HG03439 (cell line): ENCODE results near the gene SEMA3E.

Experiments
- ATAC-seq: cut with Tn5 transposase; IDR thresholded peaks from one replicate; pipeline ENCODE4 v1.9.1; 2021; ENCODE audit warnings: mild to moderate bottlenecking, moderate library complexity; ENCODE audit not compliant: unreplicated experiment

SEMA3E gene

DNA sequence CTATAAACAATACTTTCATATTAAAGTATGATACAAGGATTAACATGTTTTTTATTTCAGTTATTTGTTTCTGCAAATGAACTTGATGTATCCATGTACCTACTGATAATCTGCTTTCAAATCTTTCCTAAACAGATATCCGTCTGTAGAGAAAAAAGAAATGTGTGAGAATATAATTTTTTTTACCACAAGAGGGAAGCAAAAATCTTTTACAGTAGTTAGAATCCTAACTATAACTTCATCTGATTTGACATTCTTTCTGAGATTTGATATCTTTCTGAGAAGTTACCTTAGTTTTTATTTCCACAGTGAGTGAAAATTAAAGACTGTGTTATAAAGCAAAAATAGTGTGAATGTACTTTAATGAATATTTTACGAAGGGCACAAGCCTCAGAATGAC lies 282.3 kb downstream of the SEMA3E start:
- ATAC-seq = no peak

DNA sequence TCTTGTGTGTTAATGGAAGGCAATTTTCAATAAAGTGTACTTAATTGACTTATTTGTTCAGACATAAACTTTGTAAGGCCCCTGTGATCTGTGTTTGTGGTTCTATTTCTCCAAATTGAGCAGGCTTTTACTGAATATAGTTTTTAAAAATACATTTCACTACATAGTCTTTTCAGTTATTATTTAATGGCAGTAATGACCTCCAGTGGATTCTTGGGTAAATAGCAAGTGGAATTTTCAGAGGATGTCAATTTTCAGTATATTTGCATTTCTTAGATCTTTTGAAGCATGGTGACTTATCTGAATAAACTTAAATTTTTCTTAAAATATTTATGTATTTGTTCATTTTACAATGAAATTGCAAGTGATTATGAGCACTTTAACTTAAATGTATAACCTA lies 283.2 kb downstream of the SEMA3E start:
- ATAC-seq = no peak

DNA sequence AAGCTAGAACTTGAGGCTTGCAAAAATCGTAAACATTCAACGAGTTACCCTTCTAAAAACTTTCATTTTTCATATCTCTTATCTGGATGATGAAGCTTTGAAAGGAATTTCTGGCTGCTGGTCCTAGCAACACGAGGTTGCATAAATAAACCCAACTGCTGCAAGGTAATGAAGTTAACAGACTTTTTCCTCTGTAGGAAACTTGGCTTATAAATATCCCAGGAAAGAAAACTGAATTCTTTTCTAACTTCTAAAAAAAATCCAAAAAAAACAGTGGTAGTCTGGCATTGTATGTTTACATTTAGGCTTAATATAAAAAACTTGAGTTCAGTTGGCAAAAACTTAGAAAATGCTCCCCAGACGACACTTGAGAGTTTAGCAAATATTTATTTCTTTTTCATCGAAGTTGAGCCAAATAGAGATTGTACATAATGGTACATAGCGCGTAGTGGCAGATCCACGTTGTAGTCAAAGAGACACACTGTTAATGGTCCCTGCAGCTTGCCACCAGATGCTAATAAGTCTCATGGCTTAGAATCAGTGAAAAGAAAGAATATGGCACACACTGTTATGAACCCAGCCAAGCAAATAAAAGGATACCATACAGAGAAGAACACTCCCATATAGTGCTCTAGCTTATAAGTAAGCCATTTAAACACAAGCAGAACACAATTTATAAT lies 285.9 kb downstream of the SEMA3E start:
- ATAC-seq = no peak

DNA sequence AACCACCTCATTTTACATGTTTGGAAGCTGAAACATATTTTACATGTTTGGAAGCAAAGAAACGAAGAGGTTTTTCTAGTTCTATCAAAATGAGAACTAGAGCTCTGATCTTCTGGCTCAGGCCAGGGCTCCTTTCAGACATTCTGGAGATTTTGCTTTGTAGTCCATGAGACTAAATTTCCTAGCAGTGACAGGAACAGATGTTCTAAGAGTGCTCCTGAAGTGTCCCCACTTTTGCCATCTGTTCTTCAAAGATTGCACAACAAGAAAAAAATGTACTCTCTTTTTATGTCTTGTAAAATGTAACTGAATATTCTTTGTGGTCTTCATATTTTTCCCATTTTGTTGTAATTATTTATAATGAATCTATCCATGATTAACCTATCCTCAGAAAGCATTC lies 289.8 kb downstream of the SEMA3E start:
- no peak for ATAC-seq

DNA sequence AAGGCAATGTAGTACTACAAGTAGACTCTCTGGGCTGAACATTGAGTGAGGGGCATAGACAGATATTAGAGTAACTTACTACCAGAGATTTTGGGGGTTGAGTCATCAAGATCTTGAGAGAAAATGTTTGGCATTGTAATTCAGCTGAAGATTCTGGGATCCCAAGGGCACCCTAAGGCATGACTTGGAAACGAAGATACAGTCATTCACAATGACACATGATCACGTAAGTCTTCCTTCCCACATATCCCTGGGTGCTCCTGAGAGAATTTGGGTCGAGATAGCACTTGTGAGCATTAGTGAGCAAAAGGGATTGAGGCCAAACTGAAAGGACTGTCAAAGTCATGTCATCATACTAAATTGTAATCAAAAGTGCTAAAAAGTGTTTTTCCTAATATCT lies 293.8 kb downstream of the SEMA3E start:
- no peak for ATAC-seq

DNA sequence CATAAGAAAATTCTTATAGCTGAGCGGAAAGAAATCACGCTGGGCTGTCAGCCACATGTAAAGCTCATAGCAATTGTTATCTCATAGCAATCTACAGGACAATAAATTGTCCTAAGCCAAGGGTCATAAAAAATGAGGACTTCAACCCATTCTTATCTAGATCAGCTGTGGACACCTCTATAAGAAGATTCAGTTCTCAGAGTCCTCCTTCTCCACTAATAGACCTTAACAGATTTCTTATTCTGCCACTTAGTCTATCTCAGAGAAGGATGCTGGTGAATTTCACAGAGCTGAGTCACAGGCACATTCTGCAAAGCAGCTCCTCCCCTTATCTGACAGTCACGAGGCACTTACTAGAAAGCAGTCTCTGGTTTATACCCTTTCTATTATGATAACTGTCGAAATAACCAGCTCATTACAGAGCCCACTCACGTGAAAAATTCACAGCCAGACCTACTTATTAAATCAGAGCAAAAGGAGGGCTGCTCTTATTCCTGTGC lies 300.9 kb downstream of the SEMA3E start:
- ATAC-seq = no peak

DNA sequence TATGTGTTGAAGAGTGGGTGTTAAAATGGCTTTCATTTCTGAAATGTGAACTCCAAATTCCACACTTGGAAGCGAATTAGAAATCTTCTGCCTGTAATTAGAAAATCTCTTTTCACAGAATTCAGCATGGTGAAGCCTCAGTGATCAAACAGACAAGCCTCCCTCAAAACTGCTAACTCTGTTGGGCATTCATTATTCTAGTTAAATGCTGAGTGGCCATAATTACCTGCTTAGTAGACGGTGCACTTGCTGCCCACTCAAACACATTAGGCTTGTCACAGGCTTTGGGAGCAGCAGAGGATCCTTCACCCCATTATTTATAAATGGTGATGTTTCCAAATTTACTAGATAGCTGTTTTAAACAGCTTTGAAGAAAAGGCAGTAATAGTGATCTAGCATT lies 309.0 kb downstream of the SEMA3E start:
- ATAC-seq = no peak

DNA sequence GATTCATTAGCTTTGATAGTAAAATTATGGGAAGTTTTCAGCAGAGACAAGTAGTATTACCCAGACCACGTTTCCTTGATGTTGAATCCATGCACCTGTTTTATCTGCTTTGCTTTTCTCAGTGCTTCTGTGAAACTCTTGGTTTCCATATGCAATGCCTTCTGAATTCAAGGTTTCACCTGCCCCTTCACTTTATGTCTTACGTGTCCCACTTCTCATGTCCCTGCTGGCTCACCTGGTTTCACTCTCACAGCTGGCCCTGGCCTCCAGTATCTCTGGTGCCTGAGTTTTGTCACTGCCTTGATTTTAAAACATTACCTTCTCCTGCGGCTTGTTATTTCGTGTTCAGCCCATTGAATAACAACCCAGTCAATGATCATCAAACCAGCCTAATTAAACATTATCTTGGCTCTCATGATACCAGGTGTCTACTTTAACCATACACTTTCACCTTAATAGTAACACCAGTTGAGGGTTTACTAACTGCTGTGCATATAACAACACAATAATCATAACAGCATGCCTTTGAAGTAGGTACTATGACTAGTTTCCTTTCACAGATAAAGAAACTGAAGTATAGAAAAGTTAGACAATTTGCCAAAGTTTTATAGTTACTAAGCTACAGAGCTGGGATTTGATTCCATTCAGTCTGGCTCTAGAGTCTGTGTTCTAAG lies 310.5 kb downstream of the SEMA3E start:
- ATAC-seq = no peak

DNA sequence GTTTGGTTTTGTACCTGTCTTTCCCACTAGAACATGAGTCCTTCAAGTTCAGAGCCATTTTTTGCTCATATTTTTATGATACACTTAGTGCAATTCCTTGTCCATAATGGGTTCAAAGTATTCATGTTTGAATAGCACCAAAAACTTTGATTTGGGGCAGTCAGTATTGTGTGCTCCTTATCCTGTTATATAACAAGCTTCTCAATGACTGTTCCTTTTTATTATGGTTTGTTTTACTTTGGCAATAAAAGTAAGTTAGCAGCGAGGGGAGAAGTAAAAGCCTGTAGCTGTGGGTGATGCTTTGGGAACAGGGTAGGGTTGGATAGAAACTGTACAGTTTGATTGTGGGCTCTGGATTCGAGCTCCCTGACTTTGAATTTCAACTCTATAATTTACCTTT lies 311.9 kb downstream of the SEMA3E start:
- ATAC-seq = no peak

DNA sequence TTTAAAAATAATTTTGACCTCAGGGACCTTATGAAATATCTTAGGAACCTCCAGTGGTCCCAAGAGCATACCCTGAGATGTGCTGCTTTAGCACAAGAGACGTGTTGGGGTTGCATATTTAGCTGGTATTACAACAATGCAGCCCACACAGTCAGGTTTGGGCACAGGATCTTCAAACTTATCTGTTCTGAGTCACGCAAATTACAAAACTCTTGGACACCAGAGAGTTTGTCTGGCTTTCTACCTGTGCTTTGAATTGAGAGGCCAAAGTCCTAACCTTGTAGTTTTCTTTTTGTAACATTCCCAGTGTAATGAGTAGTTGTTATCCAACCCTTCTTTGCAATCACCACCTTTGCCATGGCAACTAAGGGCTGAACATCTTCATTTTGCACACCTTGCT lies 322.7 kb downstream of the SEMA3E start:
- no peak for ATAC-seq

DNA sequence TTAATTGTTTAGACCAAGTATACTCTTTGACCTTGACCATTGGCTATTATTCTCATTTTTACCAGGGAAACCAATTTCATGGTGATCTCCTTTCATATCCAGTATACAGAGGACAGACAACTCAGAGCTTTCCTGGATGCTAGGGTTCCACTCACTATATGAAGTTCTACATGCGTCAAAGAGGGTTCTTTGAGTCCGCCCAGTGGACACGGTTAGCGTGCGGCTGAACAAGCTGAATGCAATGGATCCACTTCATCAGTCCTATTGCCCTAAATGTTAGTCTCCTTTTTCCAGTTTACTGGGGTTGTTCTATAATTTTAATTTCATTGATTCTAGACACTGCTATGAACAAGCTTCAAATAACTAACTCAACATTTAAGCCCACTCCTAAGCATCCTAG lies 323.9 kb downstream of the SEMA3E start:
- no peak for ATAC-seq

DNA sequence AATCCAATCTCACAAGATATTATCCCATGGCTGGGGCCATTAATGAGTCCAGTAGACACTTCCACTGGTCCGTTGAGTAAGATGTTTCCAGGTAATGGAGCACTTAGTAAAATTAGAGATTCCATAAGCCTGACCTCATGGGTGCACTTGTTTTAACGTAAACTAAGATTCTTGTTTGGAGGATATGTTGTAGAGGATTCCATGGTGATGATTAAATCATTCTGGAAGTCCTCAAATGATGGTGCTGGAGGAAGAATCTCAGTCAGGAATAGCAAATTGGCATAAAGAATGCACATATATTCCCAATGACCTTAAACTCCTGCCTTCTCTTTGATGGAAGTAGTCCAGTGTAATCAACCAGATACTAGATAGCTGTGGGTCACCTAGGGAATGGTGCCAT lies 324.3 kb downstream of the SEMA3E start:
- ATAC-seq = no peak

DNA sequence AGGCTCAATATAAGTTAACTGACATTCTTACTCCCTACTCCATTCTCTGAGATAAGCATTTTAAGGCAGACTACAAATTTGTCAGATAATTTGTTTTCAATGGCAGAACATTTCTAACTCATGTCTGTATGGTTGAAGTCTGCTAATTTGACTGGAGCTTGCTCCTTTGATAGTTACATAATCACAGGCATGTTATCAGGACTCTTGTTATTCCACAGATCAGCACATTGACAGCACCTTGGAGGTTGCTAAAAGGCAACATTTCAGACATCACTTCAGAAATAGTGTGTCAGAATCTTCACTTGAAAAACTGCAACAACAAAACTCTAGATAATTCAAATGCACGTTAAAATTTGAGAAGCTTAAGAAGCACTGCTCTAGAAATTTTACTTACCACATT lies 327.9 kb downstream of the SEMA3E start:
- ATAC-seq = no peak

DNA sequence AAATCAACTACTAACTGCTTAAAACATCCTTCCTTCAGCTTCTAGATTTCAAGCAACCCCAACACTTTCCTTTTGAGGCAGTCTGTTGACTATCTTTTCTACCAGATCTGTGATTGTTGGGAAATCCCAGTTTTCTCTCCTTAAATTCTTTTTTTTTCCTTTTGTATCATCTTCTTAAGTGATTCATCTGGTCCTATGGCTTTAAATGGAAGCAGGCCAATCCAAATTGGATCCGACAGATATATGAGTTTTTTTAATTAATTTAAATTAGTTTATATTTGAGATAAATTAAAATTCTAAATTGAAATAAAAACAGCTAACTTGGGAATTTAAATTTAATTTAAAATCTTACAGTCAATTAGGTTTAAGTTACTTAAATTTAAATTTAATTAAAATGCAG lies 335.0 kb downstream of the SEMA3E start:
- ATAC-seq = no peak
